ENCODE measurements around the gene VSIG10.
A peak's percentile ranks its signal among the peaks of the same experiment; 100 is the strongest.
"Not testable (repeated sequence)": the region's sequence is repeated elsewhere in the genome, so short reads cannot be mapped to it uniquely, and the experiment has no call there.

Gene VSIG10

DNA sequence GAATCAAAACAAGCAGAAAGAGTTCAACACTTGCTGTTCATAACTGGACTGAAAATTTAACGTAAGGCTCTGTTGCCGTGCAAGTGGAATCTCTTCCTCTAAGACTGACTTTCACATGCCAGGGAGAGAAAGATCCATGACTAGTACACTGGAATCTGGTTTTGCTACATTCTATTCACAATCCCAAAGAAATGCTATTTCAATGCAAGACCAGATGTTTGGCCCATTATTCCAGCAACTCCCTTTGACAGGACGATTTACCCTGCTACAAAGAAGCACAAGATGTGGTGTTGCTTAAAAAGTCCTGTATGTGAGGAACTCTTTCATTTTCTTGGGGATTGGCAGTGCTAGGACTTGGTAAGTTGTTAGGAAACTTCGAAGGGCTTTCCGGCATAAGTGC, 69.9 kb downstream of the VSIG10 start:
- DNase-seq (ENCODE audit: low read depth), result no peak

DNA sequence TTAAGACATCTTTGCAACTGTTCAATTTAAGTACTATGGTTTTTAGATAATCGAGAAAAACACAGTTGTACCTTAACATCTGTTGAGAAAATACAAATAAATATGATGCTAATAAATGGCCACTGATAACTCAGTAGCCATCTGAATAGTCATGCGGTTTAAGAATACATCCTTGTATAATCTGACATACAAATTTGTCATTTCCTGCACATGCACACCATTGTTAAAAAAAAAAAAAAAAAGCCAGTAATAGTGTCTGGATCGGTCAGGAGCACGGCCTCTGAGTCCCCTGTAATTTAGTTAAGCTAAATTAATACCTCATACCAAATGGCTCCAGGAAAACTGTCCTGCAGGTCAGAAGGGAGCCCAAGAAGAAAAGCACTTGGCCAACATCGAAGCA, 70.5 kb downstream of the VSIG10 start:
- no peak for DNase-seq (ENCODE audit: low read depth)

DNA sequence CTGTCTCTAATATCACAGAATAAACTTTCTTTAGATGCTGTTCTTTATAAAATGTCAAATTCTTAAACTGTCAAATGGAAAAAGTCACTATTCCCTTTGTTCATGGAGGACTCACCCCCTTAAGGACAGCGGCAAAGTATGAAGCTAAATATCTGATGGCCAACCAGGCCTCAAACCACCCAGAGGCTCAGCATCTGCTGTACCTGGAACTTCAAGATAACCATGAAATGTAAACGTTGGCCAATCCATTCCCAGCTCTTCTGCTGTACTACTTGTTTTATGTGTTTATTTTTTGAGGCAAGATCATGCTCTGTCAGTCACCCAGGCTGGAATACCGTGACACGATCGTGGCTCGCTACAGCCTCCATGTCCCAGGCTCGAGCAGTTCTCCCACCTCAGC, 71.6 kb downstream of the VSIG10 start:
- DNase-seq (ENCODE audit: low read depth), result no peak

DNA sequence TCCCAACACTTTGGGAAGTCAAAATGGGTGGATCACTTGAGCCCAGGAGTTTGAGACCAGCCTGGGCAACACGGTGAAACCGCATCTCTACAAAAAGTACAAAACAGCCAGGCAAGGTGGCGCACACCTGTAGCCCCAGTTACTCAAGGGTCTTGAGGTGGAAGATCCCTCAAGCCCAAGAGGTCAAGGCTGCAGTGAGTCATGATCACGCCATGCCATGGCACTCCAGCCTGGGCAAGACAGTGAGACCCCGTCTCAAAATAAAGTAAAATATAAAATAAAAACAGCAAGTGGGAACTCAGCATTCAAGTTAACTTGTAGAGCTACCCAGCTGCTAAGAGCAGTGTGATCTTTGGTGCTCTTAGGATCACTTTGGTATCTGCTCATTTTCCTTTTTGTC, 74.6 kb downstream of the VSIG10 start:
- no peak for DNase-seq (ENCODE audit: low read depth)

DNA sequence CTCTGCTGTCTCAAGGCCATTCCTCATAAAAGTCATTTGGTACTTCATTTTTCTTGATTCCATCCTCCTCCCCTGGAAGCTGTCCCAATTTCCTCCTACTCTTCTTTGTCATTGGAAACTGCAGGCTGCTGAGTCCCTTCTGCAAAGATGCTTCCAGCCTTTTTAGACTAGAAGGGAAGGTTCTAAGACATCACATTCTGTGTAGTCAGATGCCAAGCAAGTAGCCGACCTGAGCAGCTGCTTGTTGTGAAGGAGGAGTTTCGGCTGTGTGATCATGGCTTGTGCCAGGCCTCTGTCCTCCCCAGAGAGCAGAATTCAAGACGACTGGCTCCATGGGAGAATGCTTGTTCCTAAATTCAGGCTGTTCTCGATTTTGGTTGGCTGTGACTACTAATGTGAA, 78.6 kb downstream of the VSIG10 start:
- no peak for DNase-seq (ENCODE audit: low read depth)

DNA sequence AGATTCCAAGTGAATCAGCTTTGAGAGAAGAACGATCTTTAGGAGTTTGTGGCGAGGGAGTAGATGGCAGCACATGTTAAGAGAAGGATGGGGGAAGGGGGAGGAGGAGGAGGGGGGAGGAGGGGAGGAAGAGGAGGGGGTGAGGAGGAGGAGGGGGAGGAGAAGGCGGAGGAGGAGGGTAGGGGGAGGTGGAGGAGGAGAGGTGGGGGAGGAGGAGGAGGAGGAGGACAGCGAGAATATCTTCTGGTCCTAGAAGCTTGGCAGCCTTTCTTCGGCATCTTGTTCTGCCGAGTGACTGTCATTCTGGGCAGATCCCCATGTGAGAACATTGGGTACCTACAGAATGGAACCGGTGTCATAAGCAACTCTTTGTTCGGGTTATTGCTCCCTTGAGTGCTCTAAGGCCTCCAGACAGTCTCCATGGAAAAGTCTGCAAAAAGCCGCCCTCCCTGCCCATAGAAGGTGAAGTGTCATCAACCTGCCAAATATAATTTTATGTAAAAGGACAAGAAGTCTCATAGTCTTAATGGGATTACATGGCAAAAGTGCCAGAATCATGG, 80.4 kb downstream of the VSIG10 start:
- DNase-seq (ENCODE audit: low read depth), result no peak

DNA sequence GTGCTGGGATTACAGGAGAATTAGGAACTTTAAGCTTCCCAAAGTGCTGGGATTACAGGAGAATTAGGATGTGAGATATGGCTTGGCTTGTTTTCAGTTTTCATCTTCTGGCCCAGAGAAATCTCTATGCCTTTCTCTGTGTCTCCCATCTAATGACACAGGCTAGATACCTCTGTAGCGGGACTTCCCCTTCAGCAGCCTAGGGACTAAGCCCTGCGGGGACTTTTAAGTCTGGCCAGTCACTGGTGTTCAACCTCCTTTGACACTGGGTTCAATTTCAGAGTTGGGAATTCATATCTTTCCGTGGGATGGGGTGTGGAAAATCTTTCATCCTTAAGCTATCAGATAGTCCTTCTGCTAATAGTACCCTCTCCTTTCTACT, 81.1 kb downstream of the VSIG10 start:
- DNase-seq (ENCODE audit: low read depth), result no peak

DNA sequence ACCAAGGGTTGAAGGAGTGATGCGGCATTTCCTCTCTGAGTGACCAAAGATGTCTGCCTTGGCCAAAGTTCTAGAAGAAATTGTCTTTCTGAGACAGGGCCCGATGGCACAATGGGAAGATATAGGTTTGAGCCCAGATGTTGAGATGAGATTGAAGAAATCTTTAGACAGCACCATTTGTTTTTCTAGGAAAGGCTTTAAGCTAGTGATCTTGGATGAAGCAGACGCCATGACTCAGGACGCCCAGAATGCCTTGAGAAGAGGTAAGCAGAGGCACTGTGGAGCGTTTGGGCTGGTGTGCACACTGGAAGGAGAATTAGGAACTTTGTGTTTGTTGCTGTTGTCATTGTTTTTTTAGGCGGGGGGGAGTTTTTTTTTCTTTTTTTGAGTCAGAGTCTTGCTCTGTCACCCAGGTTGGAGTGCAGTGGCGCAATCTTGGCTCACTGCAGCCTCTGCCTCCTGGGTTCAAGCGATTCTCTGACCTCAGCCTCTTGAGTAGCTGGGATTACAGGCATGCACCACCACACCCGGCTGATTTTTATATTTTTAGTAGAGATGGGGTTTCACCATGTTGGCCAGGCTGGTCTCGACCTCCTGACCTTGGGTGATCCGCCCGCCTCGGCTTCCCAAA, 81.6 kb downstream of the VSIG10 start:
- DNase-seq (ENCODE audit: low read depth), result not testable (repeated sequence)

DNA sequence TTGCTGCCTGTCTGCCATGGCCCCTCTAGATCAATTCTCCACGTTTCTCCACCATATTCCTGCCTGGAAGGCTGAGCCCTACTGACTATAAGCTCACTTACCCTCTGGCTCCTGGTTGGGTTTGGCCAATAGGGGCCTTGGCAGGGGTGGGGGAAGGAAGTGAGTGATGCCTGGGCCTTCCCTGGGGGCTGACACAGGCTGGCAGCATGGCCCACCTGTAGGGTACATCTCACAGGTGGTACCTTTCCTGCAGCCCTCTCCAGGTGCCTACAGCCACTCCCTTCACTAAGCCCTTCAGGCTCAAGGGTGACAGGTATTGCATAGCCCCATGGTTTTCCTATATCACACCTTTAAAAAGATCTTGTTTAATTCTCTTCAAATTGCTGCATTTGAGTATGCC, 83.8 kb downstream of the VSIG10 start:
- no peak for DNase-seq (ENCODE audit: low read depth)

DNA sequence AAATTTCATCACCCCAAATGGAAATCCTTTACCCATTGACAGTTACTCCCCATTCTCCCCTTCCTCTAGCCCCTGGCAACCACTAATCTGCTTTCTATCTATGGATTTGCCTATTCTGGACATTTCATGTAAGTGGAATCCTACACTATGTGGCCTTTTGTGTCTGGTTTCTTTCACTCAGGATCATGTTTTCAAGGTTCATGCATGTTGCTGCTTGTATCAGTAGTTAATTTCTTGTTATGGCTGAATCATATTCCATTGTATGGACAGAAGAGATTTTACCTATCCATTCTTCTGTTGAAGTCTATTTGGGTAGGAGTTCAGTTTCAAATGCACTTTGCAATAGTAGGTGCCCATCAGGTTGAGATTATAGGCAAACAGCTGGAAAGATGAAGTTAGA, 85.9 kb downstream of the VSIG10 start:
- DNase-seq (ENCODE audit: low read depth), result no peak

DNA sequence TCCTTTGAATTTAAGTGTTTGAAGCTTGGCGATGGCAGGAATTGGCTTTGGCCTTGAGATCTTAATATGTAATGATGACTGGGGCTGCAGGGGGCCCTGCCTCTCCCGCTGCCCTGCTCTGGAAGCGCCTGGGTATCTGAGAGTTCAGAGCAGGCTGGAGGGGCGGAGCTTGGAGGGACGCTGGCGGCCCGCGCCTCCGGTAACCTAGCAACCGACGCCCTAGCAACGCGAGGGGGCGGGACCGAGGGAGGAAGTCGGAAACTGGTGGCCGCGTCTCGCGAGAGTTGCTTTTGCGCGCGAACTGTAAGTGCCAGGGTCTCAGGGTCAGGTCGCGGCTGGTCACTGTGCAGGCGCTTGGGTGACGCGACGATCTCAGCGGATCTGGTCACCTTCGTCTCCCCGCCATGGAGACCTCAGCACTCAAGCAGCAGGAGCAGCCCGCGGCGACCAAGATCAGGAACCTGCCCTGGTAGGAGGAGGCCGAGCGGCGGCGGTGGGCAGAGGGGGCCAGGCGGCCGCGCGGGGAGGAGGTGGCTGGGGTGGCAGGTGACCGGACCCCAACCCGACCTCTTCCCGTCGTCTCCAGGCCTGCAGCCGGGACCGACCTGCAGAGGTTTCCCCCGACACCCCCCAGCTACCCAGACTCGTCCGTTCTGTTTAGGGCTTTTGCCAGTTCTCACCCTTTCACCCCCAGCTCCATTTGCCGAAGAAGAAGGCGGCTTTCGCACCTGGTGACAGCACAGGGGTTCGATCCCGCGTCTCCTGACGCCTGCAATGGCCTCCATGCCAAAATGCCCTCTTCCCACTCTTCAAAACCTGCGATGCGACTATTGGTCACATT, 87.2 kb downstream of the VSIG10 start, which contains the start of gene RFC5:
RFC5 (plus strand) TSS at position 280 of the 841 bp plus-strand sequence; CDS start at position 405, 125 bp downstream.
- DNase-seq (ENCODE audit: low read depth), result peak; percentile 97

DNA sequence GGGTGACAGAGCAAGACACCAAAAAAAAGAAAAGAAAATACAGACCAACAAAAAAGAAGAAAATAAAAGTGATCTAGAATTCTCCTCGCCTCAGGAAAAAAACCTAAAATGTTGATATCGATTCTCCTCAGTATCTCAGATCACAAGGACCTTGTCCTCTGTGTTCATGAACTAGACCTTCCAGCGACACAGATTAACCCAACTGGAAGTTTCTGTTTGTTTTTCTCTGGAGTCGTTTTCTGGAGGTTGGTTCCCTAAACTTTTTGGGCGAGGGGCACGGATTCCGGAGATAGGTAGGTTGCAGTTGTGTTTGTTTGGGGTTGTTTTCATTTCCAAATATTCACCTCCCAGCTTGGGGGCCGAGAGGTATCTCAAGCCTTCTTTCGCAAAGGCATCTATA, 87.9 kb downstream of the VSIG10 start:
- no peak for DNase-seq (ENCODE audit: low read depth)

DNA sequence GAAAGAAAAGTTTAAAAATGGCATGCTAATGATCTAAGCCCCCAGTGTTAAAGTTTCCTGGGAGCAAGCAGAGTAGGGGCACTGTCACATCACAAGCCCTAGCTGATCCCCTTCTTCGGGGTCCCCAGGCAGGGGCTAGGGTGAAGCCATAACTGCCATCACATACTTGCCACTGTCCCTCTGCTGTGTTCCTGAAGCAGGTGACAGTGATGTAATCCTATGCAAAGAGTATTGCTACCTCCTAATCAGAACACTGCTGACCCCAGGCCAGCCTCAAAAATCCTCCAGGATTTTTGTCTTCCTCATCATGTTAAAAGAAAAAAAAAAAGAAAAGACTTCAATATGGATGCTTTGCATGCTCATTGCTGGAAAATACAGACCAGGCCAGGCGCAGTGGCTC, 88.5 kb downstream of the VSIG10 start:
- no peak for DNase-seq (ENCODE audit: low read depth)
